ENCODE data around the gene CDR2.

DNA sequence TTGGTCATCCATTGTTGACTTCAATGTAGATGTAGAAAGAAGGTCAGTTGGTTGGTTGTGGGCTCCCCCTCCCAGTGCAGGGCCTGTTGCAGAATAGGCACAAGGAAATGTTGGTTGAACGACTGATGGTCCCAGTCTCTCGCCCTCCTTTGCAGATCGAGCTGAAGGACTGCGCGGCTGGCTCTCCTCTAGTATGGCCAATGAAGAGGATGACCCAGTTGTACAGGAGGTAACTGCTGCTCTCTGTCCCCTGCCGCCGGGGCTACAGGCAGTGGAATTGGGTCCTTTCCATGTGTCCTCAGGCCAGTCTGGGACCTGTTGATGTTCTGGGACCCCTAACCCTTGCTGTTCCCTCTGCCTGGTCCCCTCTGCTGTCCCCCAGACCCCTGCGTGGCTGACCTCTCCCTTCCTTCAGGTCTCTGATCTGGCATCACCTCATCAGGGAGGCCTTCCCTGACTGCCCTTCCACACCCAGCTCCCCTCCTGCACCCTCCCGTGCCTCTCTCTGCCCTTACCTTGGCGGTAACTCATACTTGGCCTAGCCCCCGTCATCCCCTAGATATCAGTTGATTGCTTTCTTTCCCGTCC is 71.5 kb downstream of the CDR2 start:
- TF ChIP-seq, protein P1, sequence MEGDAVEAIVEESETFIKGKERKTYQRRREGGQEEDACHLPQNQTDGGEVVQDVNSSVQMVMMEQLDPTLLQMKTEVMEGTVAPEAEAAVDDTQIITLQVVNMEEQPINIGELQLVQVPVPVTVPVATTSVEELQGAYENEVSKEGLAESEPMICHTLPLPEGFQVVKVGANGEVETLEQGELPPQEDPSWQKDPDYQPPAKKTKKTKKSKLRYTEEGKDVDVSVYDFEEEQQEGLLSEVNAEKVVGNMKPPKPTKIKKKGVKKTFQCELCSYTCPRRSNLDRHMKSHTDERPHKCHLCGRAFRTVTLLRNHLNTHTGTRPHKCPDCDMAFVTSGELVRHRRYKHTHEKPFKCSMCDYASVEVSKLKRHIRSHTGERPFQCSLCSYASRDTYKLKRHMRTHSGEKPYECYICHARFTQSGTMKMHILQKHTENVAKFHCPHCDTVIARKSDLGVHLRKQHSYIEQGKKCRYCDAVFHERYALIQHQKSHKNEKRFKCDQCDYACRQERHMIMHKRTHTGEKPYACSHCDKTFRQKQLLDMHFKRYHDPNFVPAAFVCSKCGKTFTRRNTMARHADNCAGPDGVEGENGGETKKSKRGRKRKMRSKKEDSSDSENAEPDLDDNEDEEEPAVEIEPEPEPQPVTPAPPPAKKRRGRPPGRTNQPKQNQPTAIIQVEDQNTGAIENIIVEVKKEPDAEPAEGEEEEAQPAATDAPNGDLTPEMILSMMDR (IDR thresholded peaks at IDR 0.05) = no peak
- no peak for TF ChIP-seq POLR2A (IDR thresholded peaks at IDR 0.05)

Data from uterus (tissue), 2 donors.